NCI-H2029 treated with DMSO at 0.1 percent for 48 hours (cell line): Measurements from ENCODE around the gene DACH1.

ENCODE experiments used
- DNase-seq: peaks from one replicate; lab custom pipeline; 2025; lab: John Stamatoyannopoulos, UW

The DACH1 gene

GRCh38 chr13:71624653-71625600, 242.1 kb downstream of the DACH1 start:
- no peak for DNase-seq

GRCh38 chr13:71621174-71622124, 245.6 kb downstream of the DACH1 start:
- DNase-seq = no peak

- no peak for DNase-seq
Measured at GRCh38 chr13:71619096-71619495, 247.9 kb downstream of the DACH1 start.

- no peak for DNase-seq
Measured at GRCh38 chr13:71618159-71618558, 248.8 kb downstream of the DACH1 start.

- no peak for DNase-seq
Measured at GRCh38 chr13:71617265-71617664, 249.7 kb downstream of the DACH1 start.

- DNase-seq = no peak
Measured at GRCh38 chr13:71613066-71613745, 253.8 kb downstream of the DACH1 start.

- no peak for DNase-seq
Measured at GRCh38 chr13:71611292-71611691, 255.7 kb downstream of the DACH1 start.

- DNase-seq = no peak
Measured at GRCh38 chr13:71610876-71611275, 256.1 kb downstream of the DACH1 start.

GRCh38 chr13:71609271-71609670, 257.7 kb downstream of the DACH1 start:
- DNase-seq = no peak

- no peak for DNase-seq
Measured at GRCh38 chr13:71607575-71607974, 259.4 kb downstream of the DACH1 start.

GRCh38 chr13:71606818-71607217, 260.2 kb downstream of the DACH1 start:
- DNase-seq = no peak

GRCh38 chr13:71605744-71606143, 261.3 kb downstream of the DACH1 start:
- no peak for DNase-seq

- no peak for DNase-seq
Measured at GRCh38 chr13:71603255-71603654, 263.7 kb downstream of the DACH1 start.

- DNase-seq = no peak
Measured at GRCh38 chr13:71602344-71602743, 264.7 kb downstream of the DACH1 start.

- DNase-seq = no peak
Measured at GRCh38 chr13:71597150-71597549, 269.9 kb downstream of the DACH1 start.

GRCh38 chr13:71596116-71596515, 270.9 kb downstream of the DACH1 start:
- no peak for DNase-seq

GRCh38 chr13:71593566-71593965, 273.4 kb downstream of the DACH1 start:
- DNase-seq = no peak

- no peak for DNase-seq
Measured at GRCh38 chr13:71591374-71591773, 275.6 kb downstream of the DACH1 start.

- no peak for DNase-seq
Measured at GRCh38 chr13:71590654-71591148, 276.3 kb downstream of the DACH1 start.

- DNase-seq = no peak
Measured at GRCh38 chr13:71589032-71589431, 278.0 kb downstream of the DACH1 start.

GRCh38 chr13:71587817-71588216, 279.2 kb downstream of the DACH1 start:
- no peak for DNase-seq

- no peak for DNase-seq
Measured at GRCh38 chr13:71587193-71587592, 279.8 kb downstream of the DACH1 start.
